ENCODE measurements around the gene PASK. TPM values are rescaled to one million over a fixed set of nuclear protein-coding genes. Genes with fewer than 3 reads are reported as not detected.

The PASK gene
- total RNA-seq (144 and 184 TPM in 2 replicates), polyA plus RNA-seq (26.6 and 48.2 TPM in 2 replicates), polyA minus RNA-seq (22.4 and 22.6 TPM in 2 replicates)
- 20.6 TPM for total RNA-seq (2013)

DNA sequence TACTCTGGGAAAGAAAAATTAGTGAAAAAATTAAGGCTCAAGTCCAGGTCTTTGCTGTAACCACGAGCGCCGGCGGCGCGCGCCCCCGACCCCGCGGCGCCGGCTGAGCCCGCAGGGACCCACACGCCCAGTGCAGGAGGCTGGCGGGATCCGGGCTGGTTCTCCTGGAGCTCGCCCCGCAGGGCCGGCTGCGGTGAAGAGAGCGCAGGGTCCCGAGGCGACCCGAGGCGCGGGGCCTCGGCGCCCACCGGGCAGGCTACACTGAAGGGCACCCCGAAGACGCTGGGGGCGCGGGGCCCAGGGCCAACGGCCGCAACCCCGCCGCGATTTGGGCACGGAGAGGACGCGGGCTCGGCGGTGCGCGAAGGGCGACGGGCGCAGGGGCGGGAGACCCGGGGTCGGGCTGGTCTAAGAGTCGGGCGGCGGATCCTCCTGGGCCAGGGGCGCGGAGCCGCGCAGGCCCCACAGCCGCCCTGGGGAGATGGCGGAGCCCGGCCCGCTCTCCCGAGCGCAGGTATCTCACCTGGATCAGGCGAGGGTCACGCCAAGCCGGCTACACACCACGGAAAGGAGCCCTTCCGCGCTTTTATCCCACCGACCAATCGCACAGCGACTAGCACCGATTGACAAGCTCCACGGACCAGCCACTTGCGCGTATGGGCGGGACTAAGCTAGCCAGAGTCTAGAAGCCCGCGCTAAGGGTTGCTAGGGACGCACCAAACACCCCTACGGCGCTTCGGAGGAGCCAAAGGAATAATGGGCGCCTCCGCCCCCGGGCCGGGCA is at the start of gene PASK:
TSS of gene PASK (minus strand) at position 582 of the 784 bp plus-strand sequence. CDS start 6,440 bp downstream, outside the sequence.
- Mint-ChIP-seq H3K27ac (peak within 1 kb of the TSS; percentile 93), H3K27me3 (no peaks in the 10 kb centered on the region), H3K4me3 (peak within 1 kb of the TSS; percentile 96), H3K9me3 (ENCODE audit: insufficient read depth) (no peaks in the 10 kb centered on the region), H3K4me1 (peaks cover 35% of the 10 kb centered on the region)
- Histone ChIP-seq H3K36me3 (replicated peaks in 1 of 2; ENCODE audit: control extremely low read depth in 1 of 2, control insufficient read depth in 1 of 2, extremely low read depth in 1 of 2, insufficient read depth in 2 of 2, low read length in 1 of 2) (peaks cover 0 to 7% of the 10 kb centered on the region in 2 experiments), H4K20me1 (ENCODE audit: control insufficient read depth, insufficient read depth, low read length, poor library complexity, severe bottlenecking) (no peaks in the 10 kb centered on the region), H2AFZ (ENCODE audit: insufficient read depth, low read depth, low read length, poor library complexity, severe bottlenecking) (peak within 1 kb of the TSS; percentile 99), H3K9ac (ENCODE audit: low read length) (peak within 1 kb of the TSS; percentile 85), H3K9me3 (ENCODE audit: control extremely low read depth in 1 of 3, control insufficient read depth in 2 of 3, insufficient read depth in 1 of 3, low read length in 2 of 3) (no peaks in the 10 kb centered on the region), H3K27ac (ENCODE audit: low read length in 2 of 2) (peak within 1 kb of the TSS; percentile 12 to 80), H3K4me2 (replicated peaks; ENCODE audit: low read depth, low read length, poor library complexity, severe bottlenecking) (peak within 1 kb of the TSS; percentile 99), H3K4me1 (ENCODE audit: control insufficient read depth in 2 of 2, insufficient read depth in 2 of 2, low read length in 2 of 2) (peaks cover 12 to 20% of the 10 kb centered on the region in 2 donors), H3K27me3 (replicated peaks in 1 of 4; ENCODE audit: control extremely low read depth in 1 of 4, control insufficient read depth in 3 of 4, insufficient read depth in 4 of 4, low read length in 3 of 4) (no peaks in the 10 kb centered on the region), H3K79me2 (ENCODE audit: control insufficient read depth, insufficient read depth, low read length) (peaks cover 43% of the 10 kb centered on the region), H3K4me3 (ENCODE audit: control extremely low read depth in 1 of 5, extremely low read depth in 1 of 5, insufficient read depth in 1 of 5, low read depth in 2 of 5, low read length in 4 of 5) (peak within 1 kb of the TSS; percentile 57 to 94 (median 84))
- intact Hi-C loops (cut with micrococcal nuclease): loop anchor here (1.0 kb wide), 1 partner anchor 39 kb away; no protein-coding TSS in a partner anchor
- ATAC-seq (ENCODE audit: low read depth) (peak; percentile 76), DNase-seq (peak; percentile 92)
- TF ChIP-seq CTCF (IDR thresholded peaks at IDR 0.05) (no peak), EZH2 (IDR thresholded peaks at IDR 0.05; ENCODE audit: borderline replicate concordance, insufficient read depth, low read depth, low read length, poor library complexity, severe bottlenecking) (no peak)
- WGBS (ENCODE audit: insufficient coverage): under 1% methylated on average over 88 of the region's 88 CpGs
- ChIA-PET CTCF (interaction anchor here (0.7 to 4.5 kb wide), 8 partner anchors 17 to 166 kb away, joined by 3 to 101 read pairs (median 11); partner anchors contain the start of gene MTERF4), POLR2A (interaction anchor here (0.7 to 2.1 kb wide), 9 partner anchors 22 to 71 kb away, joined by 3 to 13 read pairs (median 4); partner anchors contain the start of gene MTERF4)

All from B cell (primary cell).